ENCODE measurements around the gene BRINP2.

DNA sequence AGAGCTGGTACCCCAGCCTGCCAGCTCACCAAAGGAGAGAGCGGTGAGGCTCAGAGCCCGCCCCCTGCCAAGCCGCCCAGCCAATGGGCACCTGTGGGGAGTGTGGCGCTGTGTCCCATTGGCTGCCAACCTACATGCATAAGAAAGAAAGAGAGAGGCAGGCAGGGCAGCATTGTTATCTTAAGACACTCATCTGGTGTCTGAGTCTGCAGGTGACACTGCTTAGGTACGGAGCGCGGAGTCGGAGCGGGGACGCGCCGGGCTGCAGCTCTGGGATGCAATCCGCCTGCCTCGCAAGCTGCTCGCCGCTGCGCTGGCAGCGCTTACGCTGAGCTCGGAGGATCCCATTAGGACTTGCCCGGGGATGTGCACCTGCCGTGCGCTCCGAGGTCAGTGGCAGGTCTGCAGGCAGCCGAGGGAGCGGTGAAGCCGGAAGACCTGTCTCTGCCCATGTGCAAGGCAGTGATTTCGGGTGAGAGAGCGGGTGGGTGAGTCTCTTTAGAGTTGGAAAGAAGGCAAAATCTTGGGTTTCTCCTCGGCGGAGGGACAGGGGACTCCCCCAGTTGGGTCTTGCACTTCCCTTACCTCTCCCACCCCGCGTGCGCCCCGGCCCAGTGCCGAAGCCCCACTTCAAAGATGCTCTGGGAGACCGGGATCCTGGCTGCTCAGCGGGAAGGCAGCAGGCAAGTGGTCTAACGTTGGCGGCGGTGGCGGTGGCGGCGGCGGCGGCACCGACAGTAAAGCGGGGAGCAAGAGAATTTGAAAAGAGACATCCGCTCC, at the start of gene BRINP2:
- TF ChIP-seq, protein P1, sequence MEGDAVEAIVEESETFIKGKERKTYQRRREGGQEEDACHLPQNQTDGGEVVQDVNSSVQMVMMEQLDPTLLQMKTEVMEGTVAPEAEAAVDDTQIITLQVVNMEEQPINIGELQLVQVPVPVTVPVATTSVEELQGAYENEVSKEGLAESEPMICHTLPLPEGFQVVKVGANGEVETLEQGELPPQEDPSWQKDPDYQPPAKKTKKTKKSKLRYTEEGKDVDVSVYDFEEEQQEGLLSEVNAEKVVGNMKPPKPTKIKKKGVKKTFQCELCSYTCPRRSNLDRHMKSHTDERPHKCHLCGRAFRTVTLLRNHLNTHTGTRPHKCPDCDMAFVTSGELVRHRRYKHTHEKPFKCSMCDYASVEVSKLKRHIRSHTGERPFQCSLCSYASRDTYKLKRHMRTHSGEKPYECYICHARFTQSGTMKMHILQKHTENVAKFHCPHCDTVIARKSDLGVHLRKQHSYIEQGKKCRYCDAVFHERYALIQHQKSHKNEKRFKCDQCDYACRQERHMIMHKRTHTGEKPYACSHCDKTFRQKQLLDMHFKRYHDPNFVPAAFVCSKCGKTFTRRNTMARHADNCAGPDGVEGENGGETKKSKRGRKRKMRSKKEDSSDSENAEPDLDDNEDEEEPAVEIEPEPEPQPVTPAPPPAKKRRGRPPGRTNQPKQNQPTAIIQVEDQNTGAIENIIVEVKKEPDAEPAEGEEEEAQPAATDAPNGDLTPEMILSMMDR (IDR thresholded peaks at IDR 0.05) = no peak
- TF ChIP-seq ZFX (IDR thresholded peaks at IDR 0.05; ENCODE audit: borderline replicate concordance) = no peak

Measured in 22Rv1 (cell line).